H1 (cell line): ENCODE data around the gene PHYHD1. TPM values are rescaled to one million over a fixed set of nuclear protein-coding genes. Genes with fewer than 3 reads are reported as not detected.

Experiments used
- CTCF ChIA-PET: fragments of 300-600 bp; sonication (Branson Sonifier 250); formaldehyde crosslinking; loops from one replicate; lab custom pipeline; 2021; ENCODE audit not compliant: partially characterized antibody; lab: Charles Lee
- POLR2A ChIA-PET: fragments of 300-600 bp; sonication (Branson Sonifier 250); formaldehyde crosslinking; loops from one replicate; lab custom pipeline; 2021; ENCODE audit warnings: inconsistent platforms; ENCODE audit not compliant: partially characterized antibody; lab: Charles Lee
- DNase-seq, 2 experiments: peaks; one replicate each; pipeline versions ENCODE4 v3.0.0 to v3.0.0-alpha.2; 2010 to 2022; ENCODE audit warnings: low spot score in 2 of 2, low read depth in 1 of 2, mixed read lengths in 1 of 2
- FAIRE-seq: peaks from 2 replicates; lab custom pipeline; 2011; peaks lifted over from hg19 to GRCh38; lab: Jason Lieb, UNC
- H2AFZ ChIP-seq: 2 replicates; pipeline ENCODE4 v1.8.1; 2012; ENCODE audit warnings: low read length, inconsistent platforms
- H2AK5ac ChIP-seq: 2 replicates; pipeline ENCODE4 v1.6.1; 2013; ENCODE audit warnings: low read depth, low read length
- H2BK120ac ChIP-seq: replicated peaks from 2 replicates; pipeline ENCODE3; 2013; ENCODE audit warnings: low read depth, low read length, inconsistent platforms
- H2BK12ac ChIP-seq: 2 replicates; pipeline ENCODE4 v1.6.1; 2013; ENCODE audit warnings: low read depth, low read length
- H2BK15ac ChIP-seq: 2 replicates; pipeline ENCODE4 v1.6.1; 2013; ENCODE audit warnings: low read length
- H2BK20ac ChIP-seq: 2 replicates; pipeline ENCODE4 v1.6.1; 2013; ENCODE audit warnings: low read length
- H2BK5ac ChIP-seq: 2 replicates; pipeline ENCODE4 v1.6.1; 2013; ENCODE audit warnings: low read depth, low read length
- H3K14ac ChIP-seq: 2 replicates; pipeline ENCODE4 v1.6.1; 2013; ENCODE audit warnings: inconsistent platforms; ENCODE audit not compliant: insufficient read length
- H3K18ac ChIP-seq: 2 replicates; pipeline ENCODE4 v1.6.1; 2013; ENCODE audit warnings: low read length; ENCODE audit errors: extremely low read depth
- H3K23ac ChIP-seq: 2 replicates; pipeline ENCODE4 v1.6.1; 2013; ENCODE audit warnings: inconsistent platforms; ENCODE audit not compliant: insufficient read length
- H3K23me2 ChIP-seq: 2 replicates; pipeline ENCODE4 v1.6.1; 2013; ENCODE audit warnings: low read depth, low read length
- H3K27ac ChIP-seq: 2 replicates; pipeline ENCODE4 v1.6.1; 2011; ENCODE audit warnings: low read depth, low read length, inconsistent platforms
- H3K27me3 ChIP-seq, 4 experiments: replicated peaks in 1 of 4; 1 replicate in 1 of 4; 2 replicates in 3 of 4; pipeline versions ENCODE4 v1.6.1 to v1.8.1; 2011 to 2013; ENCODE audit warnings: low read length in 3 of 4, mild to moderate bottlenecking in 3 of 4, inconsistent platforms in 2 of 4, mixed read lengths in 2 of 4, moderate library complexity in 1 of 4; ENCODE audit not compliant: control insufficient read depth in 3 of 4, insufficient read depth in 3 of 4; ENCODE audit errors: extremely low read depth in 1 of 4
- H3K36me3 ChIP-seq, 4 experiments: 2 replicates each; pipeline versions ENCODE4 v1.6.1 to v1.8.1; 2011 to 2013; ENCODE audit warnings: mild to moderate bottlenecking in 4 of 4, low read length in 3 of 4, moderate library complexity in 2 of 4, control low read depth in 1 of 4, inconsistent platforms in 1 of 4; ENCODE audit not compliant: insufficient read depth in 4 of 4, control insufficient read depth in 2 of 4
- H3K4ac ChIP-seq: replicated peaks from 2 replicates; pipeline ENCODE3; 2013; ENCODE audit warnings: low read length, low read depth, mixed read lengths, inconsistent platforms; ENCODE audit not compliant: insufficient read length
- H3K4me1 ChIP-seq, 4 experiments: replicated peaks in 1 of 4; 1 replicate in 1 of 4; 2 replicates in 3 of 4; pipeline versions ENCODE4 v1.6.1 to v1.8.1; 2011 to 2013; ENCODE audit warnings: low read length in 3 of 4, inconsistent platforms in 2 of 4, mixed read lengths in 1 of 4; ENCODE audit not compliant: insufficient read depth in 4 of 4, control insufficient read depth in 3 of 4
- H3K4me2 ChIP-seq, 2 experiments: 2 replicates each; pipeline versions ENCODE4 v1.6.1 to v1.8.1; 2011 to 2013; ENCODE audit warnings: low read depth in 2 of 2, low read length in 2 of 2, control low read depth in 1 of 2, inconsistent platforms in 1 of 2, mild to moderate bottlenecking in 1 of 2; ENCODE audit not compliant: insufficient read depth in 1 of 2
- H3K4me3 ChIP-seq, 4 experiments: fragments of 200-600, 300-600 bp in 1 of 4; sonication (generic), shearing (Covaris generic), sonication (Bioruptor Twin) in 1 of 4; 2 replicates each; pipeline versions ENCODE4 v1.5.1 to v1.8.1; 2011 to 2016; ENCODE audit warnings: low read length in 4 of 4, low read depth in 3 of 4, control low read depth in 2 of 4, inconsistent platforms in 2 of 4, mild to moderate bottlenecking in 2 of 4, mixed read lengths in 1 of 4, moderate library complexity in 1 of 4; ENCODE audit not compliant: insufficient read depth in 2 of 4; ENCODE audit errors: extremely low read depth in 1 of 4
- H3K56ac ChIP-seq: replicated peaks from 2 replicates; pipeline ENCODE3; 2013; ENCODE audit warnings: low read depth, mild to moderate bottlenecking, mixed read lengths, low read length, inconsistent platforms; ENCODE audit not compliant: insufficient read length
- H3K79me1 ChIP-seq: 2 replicates; pipeline ENCODE4 v1.6.1; 2013; ENCODE audit warnings: low read depth, low read length, control low read depth
- H3K79me2 ChIP-seq, 2 experiments: 2 replicates each; pipeline versions ENCODE4 v1.6.1 to v1.8.1; 2012 to 2013; ENCODE audit warnings: low read length in 2 of 2, mild to moderate bottlenecking in 2 of 2, inconsistent platforms in 1 of 2; ENCODE audit not compliant: insufficient read depth in 2 of 2, control insufficient read depth in 1 of 2
- H3K9ac ChIP-seq, 4 experiments: replicated peaks in 1 of 4; 1 replicate in 1 of 4; 2 replicates in 3 of 4; pipeline versions ENCODE4 v1.6.1 to v1.8.1; 2011 to 2013; ENCODE audit warnings: low read depth in 3 of 4, low read length in 3 of 4, control low read depth in 2 of 4, mild to moderate bottlenecking in 2 of 4, moderate library complexity in 2 of 4, inconsistent platforms in 1 of 4; ENCODE audit errors: extremely low read depth in 1 of 4
- H3K9me3 ChIP-seq, 2 experiments: 2 replicates each; pipeline versions ENCODE4 v1.6.1 to v1.8.1; 2012 to 2013; ENCODE audit warnings: mild to moderate bottlenecking in 2 of 2, moderate library complexity in 2 of 2, control low read depth in 1 of 2, inconsistent platforms in 1 of 2, low read depth in 1 of 2, low read length in 1 of 2, mixed read lengths in 1 of 2; ENCODE audit not compliant: insufficient read depth in 2 of 2
- H4K20me1 ChIP-seq, 2 experiments: replicated peaks in 1 of 2; 2 replicates each; pipeline versions ENCODE3 to v1.8.1; 2011 to 2013; ENCODE audit warnings: inconsistent platforms in 2 of 2, low read length in 2 of 2, mild to moderate bottlenecking in 1 of 2; ENCODE audit not compliant: insufficient read depth in 2 of 2, control insufficient read depth in 1 of 2
- H4K5ac ChIP-seq: 2 replicates; pipeline ENCODE4 v1.6.1; 2013; ENCODE audit warnings: low read length, low read depth, mixed read lengths, inconsistent platforms; ENCODE audit not compliant: insufficient read length
- H4K8ac ChIP-seq: 2 replicates; pipeline ENCODE4 v1.8.0; 2013; ENCODE audit warnings: mild to moderate bottlenecking, moderate library complexity, low read length, inconsistent platforms; ENCODE audit not compliant: insufficient read depth; ENCODE audit errors: extremely low read depth
- H4K91ac ChIP-seq: replicated peaks from 2 replicates; pipeline ENCODE3; 2013; ENCODE audit warnings: low read length, mixed read lengths, inconsistent platforms; ENCODE audit not compliant: insufficient read length
- BRCA1 ChIP-seq: IDR thresholded peaks from 2 replicates; pipeline ENCODE4 v1.6.1; 2012; ENCODE audit warnings: low read depth, low read length, improper control_type of control experiment
- CTBP2 ChIP-seq: IDR thresholded peaks from 2 replicates; pipeline ENCODE4 v1.7.0; 2011; ENCODE audit warnings: borderline replicate concordance, mild to moderate bottlenecking, moderate library complexity, mixed read lengths, low read length; ENCODE audit not compliant: insufficient read depth, insufficient read length
- EZH2 ChIP-seq: fragments of 200-600 bp; sonication (generic); IDR thresholded peaks from 2 replicates; pipeline ENCODE4 v1.7.1; 2012; ENCODE audit warnings: low read depth, mild to moderate bottlenecking, moderate library complexity, low read length, inconsistent platforms; ENCODE audit not compliant: severe bottlenecking
- HDAC2 ChIP-seq, 2 experiments: fragments of 300-600 bp in 1 of 2; sonication (generic) in 1 of 2; IDR thresholded peaks; 2 replicates each; pipeline ENCODE4 v1.6.1; 2011 to 2012; ENCODE audit warnings: low read depth in 2 of 2, low read length in 2 of 2, mild to moderate bottlenecking in 2 of 2, moderate library complexity in 2 of 2, borderline replicate concordance in 1 of 2, inconsistent platforms in 1 of 2
- HDAC6 ChIP-seq: IDR thresholded peaks from one replicate; pipeline ENCODE4 v1.7.1; 2012; ENCODE audit warnings: low read depth, mild to moderate bottlenecking, inconsistent platforms, low read length, moderate library complexity
- JUND ChIP-seq: IDR thresholded peaks from 2 replicates; pipeline ENCODE4 v1.6.1; 2011; ENCODE audit warnings: mild to moderate bottlenecking, improper control_type of control experiment, low read length
- KDM5A ChIP-seq: fragments of 200-600 bp; IDR thresholded peaks from 2 replicates; pipeline ENCODE4 v1.7.1; 2012; ENCODE audit warnings: mild to moderate bottlenecking, low read length, inconsistent platforms, mixed read lengths
- POLR2A ChIP-seq, 2 experiments: IDR thresholded peaks; 1 replicate in 1 of 2; 2 replicates in 1 of 2; pipeline ENCODE4 v1.6.1; 2011; ENCODE audit warnings: low read depth in 2 of 2, low read length in 2 of 2, mild to moderate bottlenecking in 2 of 2; ENCODE audit errors: control extremely low read depth in 1 of 2
- POU5F1 ChIP-seq: IDR thresholded peaks from 2 replicates; pipeline ENCODE4 v1.6.1; 2011; ENCODE audit warnings: low read depth, mild to moderate bottlenecking, low read length, moderate library complexity
- SP2 ChIP-seq: IDR thresholded peaks from 2 replicates; pipeline ENCODE4 v1.6.1; 2012; ENCODE audit warnings: mild to moderate bottlenecking, low read length, inconsistent platforms
- SRF ChIP-seq: IDR thresholded peaks from 2 replicates; pipeline ENCODE4 v1.6.1; 2011; ENCODE audit warnings: mild to moderate bottlenecking, low read depth, low read length, moderate library complexity
- TBP ChIP-seq: IDR thresholded peaks from 2 replicates; pipeline ENCODE4 v1.6.1; 2011; ENCODE audit warnings: low read depth, low read length, improper control_type of control experiment
- TCF12 ChIP-seq: IDR thresholded peaks from 2 replicates; pipeline ENCODE4 v1.6.1; 2011; ENCODE audit warnings: low read depth, mild to moderate bottlenecking, low read length
- WGBS, 2 experiments: shearing (Covaris generic) in 1 of 2; methylation state at CpG; one replicate each; pipeline versions ENCODE4 v1.1.6 to v1.1.7; 2013 to 2015; ENCODE audit warnings: low lambda C conversion rate in 2 of 2, mixed read lengths in 2 of 2, inconsistent platforms in 1 of 2, low coverage in 1 of 2, missing lambda C conversion rate in 1 of 2; ENCODE audit not compliant: insufficient replicate concordance in 2 of 2, insufficient coverage in 1 of 2, insufficient read length in 1 of 2; ENCODE audit errors: extremely low coverage in 1 of 2, missing lambda C conversion rate in 1 of 2; 5-methylcytosine and 5-hydroxymethylcytosine counted together
- polyA plus RNA-seq, 7 experiments: library from polyadenylated mRNA; depleted of rRNA in 3 of 7; stranded (reverse) in 5 of 7; unstranded in 2 of 7; fragments of >200 nt in 5 of 7; fragments of 200-250 nt in 2 of 7; gene quantifications; 1 replicate in 5 of 7; 2 replicates in 1 of 7; 4 replicates in 1 of 7; pipeline versions ENCODE4 v1.2.1 to v1.2.3, GENCODE V29; 2011 to 2013; ENCODE audit warnings: missing spikeins in 2 of 7, mixed read lengths in 2 of 7
- total RNA-seq: library from RNA; stranded (reverse); fragmentation: NEBNext Ultra II Directional; extraction: Animal tissue kit (Norgen Biotek cat#: 25700); gene quantifications from 2 replicates; pipeline ENCODE4 v1.2.1, GENCODE V29; 2021

PHYHD1 gene
- total and polyA plus RNA-seq, 2 of the 8 experiments (the other 6 are each of a cell fraction or from before 2014, with no cell fraction given), result 14.1 to 25.6 TPM

DNA sequence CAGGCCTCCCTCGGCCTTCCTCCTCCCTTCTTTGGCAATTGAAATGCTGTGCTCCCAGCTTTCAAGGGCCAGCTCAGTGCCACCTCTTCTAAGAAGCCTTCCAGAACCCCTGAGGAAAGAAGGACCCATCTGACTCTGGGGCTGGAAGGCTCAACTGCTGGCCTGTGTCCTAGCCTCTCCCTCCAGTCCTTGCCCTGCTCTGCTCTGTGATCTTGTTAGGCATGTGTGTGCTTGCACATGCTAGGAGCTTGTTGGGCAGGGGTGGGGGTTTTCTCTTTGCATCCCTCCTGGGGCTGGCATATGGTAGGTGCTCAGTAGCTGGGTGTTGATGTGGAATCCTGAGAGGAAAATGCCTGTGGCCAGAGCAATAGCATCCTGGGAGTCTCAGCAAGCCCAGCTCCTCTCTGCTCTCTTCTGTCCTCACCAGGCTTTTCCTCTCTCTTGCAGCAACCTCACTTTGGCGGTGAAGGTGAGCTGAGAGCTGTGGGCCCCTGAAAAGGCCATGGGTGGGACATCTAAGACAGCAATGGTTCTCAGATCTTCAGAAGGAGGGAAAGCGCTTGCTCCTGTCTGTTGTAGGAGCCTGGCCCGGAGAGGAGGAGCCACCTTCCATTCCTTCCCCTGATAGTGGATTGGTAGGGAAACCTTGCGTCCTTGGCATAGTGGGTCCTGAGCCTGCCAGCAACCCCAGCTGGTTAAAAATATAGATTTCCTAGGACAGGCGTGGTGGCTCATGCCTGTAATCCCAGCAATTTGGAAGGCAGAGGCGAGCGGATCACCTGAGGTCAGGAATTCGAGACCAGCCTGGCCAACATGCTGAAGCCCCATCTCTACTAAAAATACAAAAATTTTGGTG, 16.8 kb downstream of the PHYHD1 start:
- Histone ChIP-seq H4K8ac (no peak overlapping the region), H3K9ac (no peak overlapping the region), H3K36me3 (peaks cover 0 to 3% (median 0%) of the 10 kb centered on the region in 4 experiments; a peak in 1 of 8 replicates), H2BK5ac (no peak overlapping the region), H2AFZ (no peak overlapping the region), H3K18ac (no peak overlapping the region), H3K23me2 (no peaks in the 10 kb centered on the region), H2BK120ac (no peak overlapping the region), H3K27me3 (no peaks in the 10 kb centered on the region), H3K9me3 (no peaks in the 10 kb centered on the region), H3K4me3 (no peak overlapping the region), H3K79me2 (no peaks in the 10 kb centered on the region), H4K20me1 (no peaks in the 10 kb centered on the region), H2AK5ac (no peak overlapping the region), H3K4ac (no peak overlapping the region), H2BK15ac (no peak overlapping the region), H3K4me2 (no peak overlapping the region), H2BK12ac (no peak overlapping the region), H2BK20ac (no peak overlapping the region), H4K5ac (no peak overlapping the region), H3K27ac (no peak overlapping the region), H4K91ac (no peak overlapping the region), H3K23ac (no peak overlapping the region), H3K14ac (no peak overlapping the region), H3K4me1 (no peaks in the 10 kb centered on the region), H3K79me1 (no peaks in the 10 kb centered on the region), H3K56ac (no peak overlapping the region)
- 91% methylated on average over 6 of the region's 9 CpGs; no CpG with 5 or more reads in 1 of the 2 experiments for WGBS, 2 experiments
- no peak for DNase-seq
- CTCF ChIA-PET, result interaction anchor here (0.5 to 2.6 kb wide), 9 partner anchors 8 to 480 kb away, joined by 3 to 11 read pairs (median 3); no protein-coding TSS in a partner anchor
- FAIRE-seq, result no peak
- POLR2A ChIA-PET, result interaction anchor here (1.3 to 1.6 kb wide), 3 partner anchors 9 to 165 kb away, joined by 3 to 4 read pairs (median 3); partner anchors contain the start of genes LRRC8A and ZER1
- TF ChIP-seq POLR2A (IDR thresholded peaks at IDR 0.05; ENCODE audit: control extremely low read depth in 1 of 2, low read depth in 2 of 2, low read length in 2 of 2) (no peak), SRF (no peak), KDM5A (no peak), HDAC6 (no peak), TBP (no peak), TCF12 (no peak), EZH2 (no peak), POU5F1 (no peak), JUND (no peak), CTBP2 (no peak), HDAC2 (IDR thresholded peaks at IDR 0.05; ENCODE audit: borderline replicate concordance in 1 of 2, low read depth in 2 of 2, low read length in 2 of 2) (no peak), BRCA1 (no peak), SP2 (no peak)
